ENCODE data around the gene COMMD4.
A peak's percentile ranks its signal among the peaks of the same experiment; 100 is the strongest.
"Not testable (repeated sequence)": the region's sequence is repeated elsewhere in the genome, so short reads cannot be mapped to it uniquely, and the experiment has no call there.

COMMD4 gene

DNA sequence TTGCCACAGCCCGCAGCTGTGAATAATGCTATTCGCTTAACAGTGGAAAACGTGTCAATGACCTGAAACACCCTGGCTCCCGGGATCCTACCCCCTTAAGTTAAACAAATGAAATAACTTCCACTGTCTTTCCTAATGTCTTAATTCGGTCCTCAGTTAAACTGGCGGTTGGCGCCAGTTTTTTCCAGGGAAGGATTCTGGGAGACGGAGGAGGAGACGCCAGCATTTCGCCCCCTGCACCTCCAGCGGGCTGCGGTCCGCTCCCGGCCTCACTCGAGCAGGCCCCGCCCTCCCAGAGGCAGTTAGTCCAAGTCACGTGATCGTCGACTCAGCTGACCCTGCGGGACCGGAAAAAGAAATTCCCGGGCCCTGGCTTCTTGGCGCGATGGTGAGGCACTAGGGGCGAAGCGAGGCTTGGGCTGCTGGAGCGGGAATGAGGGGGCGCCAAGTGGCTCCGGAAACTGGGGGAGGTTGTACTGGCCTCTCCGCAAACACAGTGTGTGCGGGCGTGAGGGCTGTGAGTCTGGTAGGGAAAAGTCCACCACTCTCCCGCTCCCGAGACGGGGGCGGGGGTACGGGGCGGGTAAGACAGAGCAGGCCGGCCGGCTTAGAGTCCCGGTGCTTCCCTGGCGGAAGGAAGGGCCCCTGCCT is at the start of gene COMMD4:
TSS of gene COMMD4 (plus strand) at position 359 of the 651 bp plus-strand sequence. CDS start at position 386, 27 bp downstream.
- H3K27me3 Mint-ChIP-seq = no peaks in the 10 kb centered on the region
- no peaks in the 10 kb centered on the region for H3K9me3 Mint-ChIP-seq
- H3K27ac Mint-ChIP-seq = peak within 1 kb of the TSS; percentile 98
- peak within 1 kb of the TSS; percentile 99 for H3K4me3 Mint-ChIP-seq
- peaks cover 28% of the 10 kb centered on the region for H3K4me1 Mint-ChIP-seq
- peak; percentile 75 for ATAC-seq
- H3K36me3 Mint-ChIP-seq = peaks cover 10% of the 10 kb centered on the region

DNA sequence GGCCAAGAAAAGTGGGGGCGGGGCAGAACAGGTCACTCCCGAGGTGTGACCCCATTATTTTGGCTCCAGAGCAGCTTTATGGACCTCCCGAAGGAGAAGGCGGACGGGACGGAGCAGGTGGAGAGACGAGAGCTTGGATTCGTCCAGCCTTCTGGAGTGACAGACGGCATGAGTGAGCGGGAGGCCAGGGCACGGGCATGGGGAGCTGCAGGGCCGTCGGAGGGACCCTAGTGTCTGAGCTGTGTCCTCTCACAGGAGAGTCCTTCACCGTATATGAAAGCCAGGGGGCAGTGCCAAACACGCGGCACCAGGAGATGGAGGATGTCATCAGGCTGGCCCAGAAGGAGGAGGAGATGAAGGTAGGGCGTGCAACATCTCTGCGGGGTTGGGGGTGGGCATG is 42.2 kb upstream of the COMMD4 start:
- H3K4me3 Mint-ChIP-seq, H3K36me3 Mint-ChIP-seq, H3K4me1 Mint-ChIP-seq, H3K9me3 Mint-ChIP-seq, H3K27ac Mint-ChIP-seq, ATAC-seq, H3K27me3 Mint-ChIP-seq: not testable (repeated sequence)

DNA sequence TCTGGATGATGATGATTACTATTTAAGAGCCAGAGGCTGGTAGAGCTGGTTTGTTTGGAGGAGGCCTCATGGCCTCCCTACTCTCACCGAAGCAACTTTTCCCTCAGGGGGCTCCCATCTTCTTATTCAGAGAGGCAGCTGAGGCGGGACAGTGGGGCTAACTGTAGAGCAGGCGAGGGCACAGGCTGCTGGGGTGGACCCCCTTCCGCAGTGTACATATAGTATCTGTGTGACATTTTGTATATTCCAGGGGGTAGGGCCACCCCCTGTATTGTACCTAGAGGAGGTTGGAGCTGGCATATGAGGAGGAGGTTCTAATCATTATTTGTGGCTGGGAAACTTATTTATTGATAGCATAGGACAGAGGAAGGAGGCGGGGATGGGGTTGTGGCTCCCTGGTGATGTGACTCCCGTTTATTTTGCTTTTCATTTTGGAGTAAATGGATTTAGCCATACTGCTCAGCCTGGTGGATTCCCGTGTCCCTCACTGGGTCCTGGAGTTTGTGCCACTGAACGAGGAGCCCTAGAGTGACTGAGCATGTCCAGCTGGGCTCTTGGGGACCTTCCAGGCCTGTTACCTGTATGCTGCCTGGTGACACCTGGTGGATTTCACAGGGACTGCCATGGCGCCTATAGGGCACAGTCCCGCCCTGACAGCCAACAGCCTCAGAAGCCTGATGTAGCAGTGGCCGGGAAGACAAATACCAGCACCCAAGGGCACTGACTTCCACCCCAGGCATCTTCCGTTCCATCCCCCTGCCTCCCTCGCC is 37.1 kb upstream of the COMMD4 start:
- H3K9me3 Mint-ChIP-seq, H3K27ac Mint-ChIP-seq, H3K4me1 Mint-ChIP-seq, H3K36me3 Mint-ChIP-seq, H3K4me3 Mint-ChIP-seq: not testable (repeated sequence)
- peak; percentile 91 for ATAC-seq
- H3K27me3 Mint-ChIP-seq = peaks cover 20% of the 10 kb centered on the region

DNA sequence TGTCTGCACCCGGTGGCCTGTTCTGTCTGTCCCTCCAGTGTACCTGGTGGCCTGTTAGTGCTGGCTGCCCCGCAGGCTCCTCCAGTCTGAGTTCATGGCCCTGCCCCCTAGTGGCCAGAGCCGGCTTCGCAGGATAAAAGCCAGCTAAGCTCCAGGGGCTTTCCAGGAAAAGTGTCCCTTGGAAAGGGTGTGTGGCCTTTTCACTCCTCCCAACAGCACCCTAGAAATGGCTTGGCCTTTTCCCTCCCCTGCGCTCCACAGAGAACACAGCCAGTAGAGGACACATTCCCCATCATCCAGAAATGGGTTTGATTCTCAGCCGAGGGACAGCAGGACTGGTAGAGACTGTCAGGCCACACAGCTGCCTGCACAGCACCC is 36.6 kb upstream of the COMMD4 start:
- not testable (repeated sequence) for H3K27ac Mint-ChIP-seq, H3K4me1 Mint-ChIP-seq
- peak; percentile 87 for ATAC-seq

DNA sequence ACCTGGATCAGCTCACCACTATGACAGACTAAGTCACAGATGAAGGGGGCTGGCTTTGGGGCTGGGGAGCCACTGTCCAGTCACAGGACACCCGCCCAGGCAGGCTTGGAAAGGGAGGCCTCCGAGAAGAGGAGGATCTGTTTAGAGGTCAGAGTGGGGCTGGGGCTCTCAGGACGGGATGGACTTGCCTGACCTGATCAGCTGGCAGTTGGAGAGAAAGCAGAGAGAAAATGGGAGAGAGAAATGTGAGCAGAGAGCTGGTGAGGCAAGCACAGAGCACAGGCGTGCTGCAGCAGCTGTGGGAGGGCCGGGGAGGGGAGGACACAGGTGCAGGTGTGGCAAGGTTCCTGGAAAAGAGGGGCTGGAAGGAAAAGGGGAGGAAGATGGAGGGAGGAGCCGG is 35.8 kb upstream of the COMMD4 start:
- peaks cover 33% of the 10 kb centered on the region for H3K27me3 Mint-ChIP-seq
- not testable (repeated sequence) for H3K4me1 Mint-ChIP-seq, H3K27ac Mint-ChIP-seq, H3K9me3 Mint-ChIP-seq, ATAC-seq, H3K36me3 Mint-ChIP-seq, H3K4me3 Mint-ChIP-seq

More for the DNA sequence above, 36.6 kb upstream of the COMMD4 start:
- not testable (repeated sequence) for H3K4me3 Mint-ChIP-seq, H3K36me3 Mint-ChIP-seq, H3K9me3 Mint-ChIP-seq
- peaks cover 26% of the 10 kb centered on the region for H3K27me3 Mint-ChIP-seq

DNA sequence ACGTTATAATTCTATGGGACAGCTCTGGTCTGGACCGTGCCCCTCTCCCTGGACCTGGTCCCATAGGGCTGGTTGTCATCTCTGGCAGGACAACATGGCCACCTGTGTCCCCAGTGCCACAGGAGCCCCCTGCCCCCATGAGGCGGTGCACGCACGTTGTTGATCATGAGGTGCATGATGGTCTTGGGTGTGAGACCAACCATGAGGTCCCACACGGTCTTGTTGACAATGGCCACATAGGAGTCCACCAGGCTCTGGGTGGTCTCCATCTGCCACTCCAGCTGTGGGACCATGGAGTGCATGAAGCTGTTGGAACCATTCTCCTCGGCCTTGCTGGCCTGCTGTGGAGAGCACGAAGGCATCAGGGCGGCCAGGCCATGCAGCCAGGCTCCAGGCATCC is 33.5 kb upstream of the COMMD4 start:
- no peak for ATAC-seq
- no peaks in the 10 kb centered on the region for H3K36me3 Mint-ChIP-seq
- H3K9me3 Mint-ChIP-seq = no peaks in the 10 kb centered on the region

DNA sequence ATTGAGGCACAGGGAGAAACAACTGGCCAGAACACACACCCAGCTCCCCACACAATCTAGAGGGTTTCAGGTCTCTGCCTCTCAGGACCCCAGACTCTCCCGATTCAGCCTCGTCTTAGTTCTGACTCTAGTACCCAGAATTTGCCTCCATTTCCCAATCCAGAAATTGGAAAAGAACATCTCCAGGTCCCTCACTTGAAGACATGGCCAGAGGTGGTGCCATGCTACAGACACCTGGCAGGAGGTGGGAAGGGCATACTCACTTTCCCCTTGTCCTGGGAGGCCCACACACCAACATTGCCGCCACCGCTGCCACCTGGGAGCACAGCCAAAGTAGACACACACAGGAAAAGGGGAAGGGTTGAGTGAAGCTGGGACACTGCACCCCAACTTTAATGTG is 33.1 kb upstream of the COMMD4 start:
- H3K9me3 Mint-ChIP-seq, H3K36me3 Mint-ChIP-seq, H3K27ac Mint-ChIP-seq, H3K4me1 Mint-ChIP-seq, H3K4me3 Mint-ChIP-seq, ATAC-seq: not testable (repeated sequence)
- peaks cover 61% of the 10 kb centered on the region for H3K27me3 Mint-ChIP-seq

More for the DNA sequence above, 33.5 kb upstream of the COMMD4 start:
- Mint-ChIP-seq H3K4me3 (no peak overlapping the region), H3K27me3 (peaks cover 56% of the 10 kb centered on the region), H3K27ac (no peak overlapping the region), H3K4me1 (no peaks in the 10 kb centered on the region)

DNA sequence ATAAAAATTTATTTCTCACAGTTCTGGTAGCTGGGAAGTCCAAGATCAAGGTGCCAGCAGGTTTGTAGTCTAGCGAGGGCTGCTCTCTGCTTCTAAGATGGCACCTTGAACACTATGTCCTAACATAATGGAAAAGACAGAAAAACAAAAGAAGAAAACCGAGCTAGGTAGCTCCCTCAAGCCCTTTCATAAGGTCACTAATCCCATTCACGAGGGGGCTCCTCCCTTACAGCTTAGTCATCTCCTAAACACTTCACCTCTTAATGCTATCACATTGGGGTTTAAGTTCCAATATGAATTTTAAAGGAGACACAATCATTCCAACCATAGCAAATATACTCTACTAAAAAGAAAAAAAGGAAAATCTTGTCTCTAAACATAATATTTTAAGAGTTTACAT is 29.7 kb upstream of the COMMD4 start:
- H3K27me3 Mint-ChIP-seq = peaks cover 73% of the 10 kb centered on the region

DNA sequence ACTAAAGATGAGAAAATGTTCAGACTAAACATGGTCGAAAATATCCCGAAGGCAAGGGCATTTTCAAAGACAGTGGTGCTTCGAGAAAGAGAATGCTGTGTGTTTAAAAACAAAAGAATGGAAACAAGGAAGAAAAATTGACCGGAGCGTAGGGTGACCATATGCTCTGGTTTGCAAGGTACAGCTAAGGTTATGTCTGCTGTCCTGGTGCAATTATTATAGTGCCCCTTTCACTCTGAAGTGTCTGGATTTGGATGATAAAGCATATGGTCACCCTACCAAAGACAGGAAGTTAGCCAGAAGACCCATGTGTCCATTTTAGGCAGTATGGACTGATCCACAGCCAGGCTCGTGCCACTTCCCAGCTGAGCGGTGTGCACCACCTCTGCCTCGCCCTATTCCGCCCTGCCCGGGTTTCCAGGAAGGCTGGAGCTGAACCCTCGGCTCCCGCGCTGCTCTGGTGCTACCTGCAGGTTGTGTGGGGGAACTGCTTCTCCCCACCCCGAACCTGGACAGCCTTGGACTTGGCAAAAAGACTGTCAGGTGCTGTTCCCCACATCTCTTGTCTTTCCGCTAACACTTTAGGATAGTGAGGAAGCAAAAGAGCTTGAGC is 28.0 kb upstream of the COMMD4 start:
- no peak for ATAC-seq
- no peaks in the 10 kb centered on the region for H3K36me3 Mint-ChIP-seq

More for the DNA sequence above, 29.7 kb upstream of the COMMD4 start:
- Mint-ChIP-seq H3K9me3 (no peaks in the 10 kb centered on the region), H3K27ac (no peak overlapping the region), H3K4me1 (no peaks in the 10 kb centered on the region), H3K4me3 (no peak overlapping the region), H3K36me3 (no peaks in the 10 kb centered on the region)
- ATAC-seq = no peak

DNA sequence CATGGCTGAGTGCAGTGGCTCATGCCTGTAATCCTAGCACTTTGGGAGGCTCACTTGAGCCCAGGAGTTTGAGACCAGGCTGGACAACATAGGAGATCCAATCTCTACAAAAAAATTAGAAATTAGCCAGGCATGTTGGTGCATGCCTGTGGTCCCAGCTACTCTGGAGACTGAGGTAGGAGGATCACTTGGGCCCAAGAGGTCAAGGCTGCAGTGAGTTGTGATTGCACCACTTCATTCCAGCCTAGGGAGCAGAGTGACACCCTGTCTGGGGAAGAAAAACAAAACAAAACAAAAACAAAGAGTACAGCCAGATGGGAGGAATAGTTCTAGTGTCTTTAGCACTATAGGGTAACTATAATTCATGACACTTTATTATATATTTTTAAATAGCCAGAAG is 26.2 kb upstream of the COMMD4 start:
- no peak for ATAC-seq
- Mint-ChIP-seq H3K9me3 (no peaks in the 10 kb centered on the region), H3K36me3 (no peaks in the 10 kb centered on the region), H3K27me3 (peaks cover 65% of the 10 kb centered on the region), H3K27ac (no peak overlapping the region), H3K4me3 (no peak overlapping the region), H3K4me1 (no peaks in the 10 kb centered on the region)

More for the DNA sequence above, 28.0 kb upstream of the COMMD4 start:
- H3K27ac Mint-ChIP-seq = no peak overlapping the region
- H3K4me1 Mint-ChIP-seq = no peaks in the 10 kb centered on the region
- no peaks in the 10 kb centered on the region for H3K9me3 Mint-ChIP-seq
- H3K4me3 Mint-ChIP-seq = no peak overlapping the region
- peaks cover 81% of the 10 kb centered on the region for H3K27me3 Mint-ChIP-seq

DNA sequence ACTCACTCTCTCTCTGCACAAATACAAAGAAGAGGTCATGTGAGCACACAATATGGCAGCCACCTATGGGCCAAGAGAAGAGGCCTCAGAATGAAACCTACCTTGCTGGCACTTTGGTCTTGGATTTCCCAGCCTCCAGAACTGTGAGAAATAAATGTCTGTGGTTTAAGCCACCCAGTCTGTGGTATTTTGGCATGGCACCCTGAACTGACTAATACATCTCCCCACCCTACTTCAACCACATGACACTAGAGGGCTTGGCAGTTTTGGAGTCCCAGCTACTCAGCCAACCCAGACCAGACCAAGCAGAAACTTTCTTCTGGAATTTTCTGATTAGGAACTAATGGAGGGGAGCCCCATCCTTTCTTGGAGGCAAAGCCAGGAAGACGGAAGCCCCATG is 23.3 kb upstream of the COMMD4 start:
- H3K4me1 Mint-ChIP-seq, H3K9me3 Mint-ChIP-seq, H3K36me3 Mint-ChIP-seq, H3K4me3 Mint-ChIP-seq, ATAC-seq, H3K27ac Mint-ChIP-seq: not testable (repeated sequence)
- H3K27me3 Mint-ChIP-seq = peaks cover 37% of the 10 kb centered on the region

DNA sequence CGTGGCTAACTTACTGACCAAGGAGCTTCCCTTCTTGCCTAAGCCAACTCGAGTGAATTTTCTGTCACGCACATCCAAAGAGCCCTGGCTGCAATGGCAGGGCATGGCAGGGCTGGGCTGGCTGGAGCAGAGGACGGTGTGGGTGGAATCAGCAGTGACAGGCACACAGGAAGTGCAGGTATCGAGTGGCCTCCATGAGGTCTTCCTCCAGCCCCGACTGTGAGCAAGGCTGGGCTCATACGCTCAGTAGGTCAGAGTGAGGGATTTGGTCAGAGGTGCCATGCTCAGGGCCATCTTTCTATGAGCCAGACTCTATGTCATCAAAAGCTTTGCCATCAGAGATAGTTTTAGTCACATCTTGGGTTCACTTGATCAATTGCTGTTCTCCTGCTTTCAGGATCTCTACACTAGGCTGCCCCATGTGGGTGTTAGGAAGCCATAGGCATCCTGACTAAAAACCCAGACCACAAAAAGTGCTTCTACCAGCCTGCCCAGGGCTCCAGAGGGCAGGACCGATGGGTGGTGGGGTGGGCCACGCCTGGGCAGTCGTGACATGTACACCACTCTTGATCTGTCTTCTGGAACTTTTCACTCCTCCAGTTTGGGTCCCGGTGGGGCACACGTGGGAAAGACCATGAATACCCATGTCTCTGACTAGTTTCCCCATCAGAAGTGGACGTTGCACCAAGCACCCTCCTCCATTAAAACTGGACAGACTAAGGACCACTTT is 22.6 kb upstream of the COMMD4 start:
- H3K9me3 Mint-ChIP-seq = no peaks in the 10 kb centered on the region
- H3K27me3 Mint-ChIP-seq = peaks cover 30% of the 10 kb centered on the region
- no peaks in the 10 kb centered on the region for H3K36me3 Mint-ChIP-seq
- H3K4me3 Mint-ChIP-seq = no peak overlapping the region
- ATAC-seq = no peak
- H3K4me1 Mint-ChIP-seq = no peaks in the 10 kb centered on the region
- no peak overlapping the region for H3K27ac Mint-ChIP-seq

DNA sequence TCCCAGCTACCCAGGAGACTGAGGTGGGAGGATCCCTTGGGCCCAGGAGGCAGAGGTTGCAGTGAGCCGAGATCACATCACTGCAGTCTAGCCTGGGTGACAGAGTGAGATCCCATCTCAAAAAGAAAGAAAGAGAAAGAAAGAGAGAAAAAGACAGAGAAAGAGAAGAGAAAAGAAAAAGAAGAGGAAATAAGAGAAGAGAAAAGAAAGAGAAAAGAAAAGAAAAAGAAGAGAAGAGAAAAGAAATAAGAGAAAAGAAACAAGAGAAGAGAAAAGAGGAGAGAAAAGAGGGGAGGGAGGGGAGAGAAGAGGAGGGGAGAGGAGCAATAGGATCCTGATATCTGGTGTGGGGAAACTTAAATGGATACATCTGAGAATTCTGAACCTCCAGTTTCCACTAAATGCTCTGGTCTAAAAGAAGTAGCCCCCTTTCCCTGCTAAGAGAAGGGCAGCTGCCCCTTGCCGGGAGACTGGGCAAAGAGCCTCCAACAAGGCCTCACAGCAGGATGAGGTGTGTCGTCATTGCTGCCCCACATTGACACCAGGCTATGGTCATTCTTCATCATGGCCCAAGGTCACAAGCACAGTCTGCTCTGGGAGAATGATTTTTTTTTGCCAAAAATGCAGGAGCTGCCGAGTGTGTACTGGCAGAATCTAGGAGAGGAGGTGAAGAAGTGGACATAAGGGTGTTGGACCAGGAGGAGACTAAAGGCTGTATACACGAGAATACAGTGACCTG is 21.1 kb upstream of the COMMD4 start:
- H3K4me3 Mint-ChIP-seq = no peak overlapping the region
- H3K4me1 Mint-ChIP-seq = no peaks in the 10 kb centered on the region
- peaks cover 15% of the 10 kb centered on the region for H3K27me3 Mint-ChIP-seq
- H3K27ac Mint-ChIP-seq = no peak overlapping the region
- H3K9me3 Mint-ChIP-seq = no peaks in the 10 kb centered on the region
- ATAC-seq = no peak
- H3K36me3 Mint-ChIP-seq = no peaks in the 10 kb centered on the region

DNA sequence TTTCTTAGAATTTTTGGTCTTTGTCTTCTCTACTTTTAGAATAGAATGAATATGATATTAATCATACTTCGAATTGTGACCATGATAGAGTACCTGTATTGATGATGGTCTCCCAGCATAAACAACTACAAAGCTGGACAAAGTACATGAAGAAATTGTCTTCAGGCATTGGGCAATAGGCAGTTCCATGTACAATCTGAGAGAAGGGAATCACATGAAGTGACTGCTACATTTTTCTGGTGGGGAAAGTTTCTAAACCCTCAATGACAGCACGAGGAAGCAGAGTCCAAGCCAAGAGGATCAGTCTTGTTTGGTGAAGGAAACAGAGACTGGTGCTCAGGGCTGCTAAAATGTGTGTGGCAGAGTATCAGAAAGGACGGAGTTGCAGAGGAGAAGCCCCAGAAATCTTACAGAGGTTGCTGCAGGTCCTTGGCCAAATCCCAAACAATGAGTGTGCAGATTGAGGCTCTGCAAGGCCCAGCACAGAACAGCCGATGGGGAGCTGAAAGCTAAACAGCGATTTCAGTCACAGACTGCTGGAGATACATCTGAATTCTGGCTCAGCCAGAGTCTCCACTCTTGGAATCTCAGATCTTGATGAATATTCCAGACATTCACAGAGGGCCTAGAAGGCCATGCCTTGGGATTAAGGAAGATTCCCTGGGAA is 16.5 kb upstream of the COMMD4 start:
- H3K4me3 Mint-ChIP-seq, H3K36me3 Mint-ChIP-seq, H3K27me3 Mint-ChIP-seq, ATAC-seq, H3K9me3 Mint-ChIP-seq, H3K4me1 Mint-ChIP-seq, H3K27ac Mint-ChIP-seq: not testable (repeated sequence)

Measured in stimulated activated memory B cell treated with anti-CD40 and anti-IgM and Interleukin-4, amounts not matched to agents 10 μg/mL and 1 μg/mL and 100 μg/mL, for 72 hours (primary cell).